Retinal pigment epithelial cell (primary cell): ENCODE data around the gene TTC16.

Experiments used
- DNase-seq: peaks from one replicate; pipeline ENCODE4 v3.0.0-alpha.2; 2010; ENCODE audit warnings: low read depth
- H3K4me3 ChIP-seq: 2 replicates; pipeline ENCODE4 v1.5.1; 2011; ENCODE audit warnings: mild to moderate bottlenecking, low read length, control low read depth, moderate library complexity
- TF ChIP-seq, protein P1 (sequence below): conservative IDR thresholded peaks from 2 replicates; pipeline ENCODE4 v1.5.1; 2011; ENCODE audit warnings: low read depth, low read length, control low read depth, inconsistent platforms

TTC16 gene

GRCh38 chr9:127706836-127707241, 9.0 kb upstream of the TTC16 start, which contains the start of gene CFAP157:
Gene CFAP157, plus strand, starts transcription at chr9:127706988. Its CDS starts 44 bp downstream, at chr9:127707032.
- TF ChIP-seq, protein P1, sequence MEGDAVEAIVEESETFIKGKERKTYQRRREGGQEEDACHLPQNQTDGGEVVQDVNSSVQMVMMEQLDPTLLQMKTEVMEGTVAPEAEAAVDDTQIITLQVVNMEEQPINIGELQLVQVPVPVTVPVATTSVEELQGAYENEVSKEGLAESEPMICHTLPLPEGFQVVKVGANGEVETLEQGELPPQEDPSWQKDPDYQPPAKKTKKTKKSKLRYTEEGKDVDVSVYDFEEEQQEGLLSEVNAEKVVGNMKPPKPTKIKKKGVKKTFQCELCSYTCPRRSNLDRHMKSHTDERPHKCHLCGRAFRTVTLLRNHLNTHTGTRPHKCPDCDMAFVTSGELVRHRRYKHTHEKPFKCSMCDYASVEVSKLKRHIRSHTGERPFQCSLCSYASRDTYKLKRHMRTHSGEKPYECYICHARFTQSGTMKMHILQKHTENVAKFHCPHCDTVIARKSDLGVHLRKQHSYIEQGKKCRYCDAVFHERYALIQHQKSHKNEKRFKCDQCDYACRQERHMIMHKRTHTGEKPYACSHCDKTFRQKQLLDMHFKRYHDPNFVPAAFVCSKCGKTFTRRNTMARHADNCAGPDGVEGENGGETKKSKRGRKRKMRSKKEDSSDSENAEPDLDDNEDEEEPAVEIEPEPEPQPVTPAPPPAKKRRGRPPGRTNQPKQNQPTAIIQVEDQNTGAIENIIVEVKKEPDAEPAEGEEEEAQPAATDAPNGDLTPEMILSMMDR, result no peak
- DNase-seq, result no peak
- H3K4me3 ChIP-seq, result no peak within 1 kb of the TSS

DNA sequence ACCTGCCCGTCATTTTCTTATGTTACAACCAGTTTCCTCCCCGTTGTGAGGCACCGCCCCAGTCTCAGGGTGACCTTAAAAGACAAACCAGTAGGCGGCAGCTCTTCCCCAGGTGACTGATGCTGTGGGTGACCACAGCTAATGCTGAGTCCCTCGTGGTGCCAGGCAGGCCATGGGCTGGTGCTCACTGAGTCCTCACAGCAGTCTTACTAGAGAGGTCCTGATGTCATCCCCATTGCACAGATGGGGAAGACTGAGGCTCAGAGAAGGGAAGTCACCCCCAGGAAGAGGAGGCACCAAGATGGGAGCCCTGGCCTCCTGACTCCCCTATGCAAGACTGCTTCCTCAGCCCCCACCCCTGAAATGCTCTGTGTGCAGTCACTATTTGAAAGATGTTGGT, 8.1 kb upstream of the TTC16 start:
- TF ChIP-seq, protein P1, result no peak
- no peak overlapping the region for H3K4me3 ChIP-seq
- DNase-seq, result no peak

DNA sequence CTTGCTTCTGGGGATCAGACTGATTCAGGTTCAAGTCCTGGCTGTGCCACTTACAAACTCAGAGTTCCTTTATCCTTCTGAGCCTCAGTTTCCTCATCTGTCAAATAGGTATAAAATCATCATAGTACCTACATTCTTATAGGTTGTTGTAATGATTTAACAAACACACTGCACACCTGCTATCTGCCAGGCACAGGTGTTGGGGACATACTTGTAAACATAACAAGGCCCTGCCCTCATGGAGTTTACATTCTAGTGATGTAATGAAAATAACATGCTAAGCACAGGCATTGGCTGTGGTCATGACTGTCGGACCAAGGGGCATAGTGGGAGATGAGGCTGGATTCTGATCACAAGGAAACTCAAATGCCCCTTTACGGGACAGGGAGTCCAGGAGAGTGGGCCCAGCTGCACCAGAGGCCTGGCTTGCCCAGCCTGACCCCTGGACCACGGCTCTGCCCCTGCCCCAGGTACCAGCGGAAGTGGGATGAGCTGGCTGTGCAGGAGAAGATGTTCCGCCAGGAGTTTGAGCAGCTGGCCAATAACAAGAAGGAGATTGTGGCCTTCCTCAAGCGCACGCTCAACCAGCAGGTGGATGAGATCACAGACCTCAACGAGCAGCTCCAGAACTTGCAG, 6.8 kb upstream of the TTC16 start:
- H3K4me3 ChIP-seq, result no peak overlapping the region
- no peak for DNase-seq
- TF ChIP-seq, protein P1, result no peak

DNA sequence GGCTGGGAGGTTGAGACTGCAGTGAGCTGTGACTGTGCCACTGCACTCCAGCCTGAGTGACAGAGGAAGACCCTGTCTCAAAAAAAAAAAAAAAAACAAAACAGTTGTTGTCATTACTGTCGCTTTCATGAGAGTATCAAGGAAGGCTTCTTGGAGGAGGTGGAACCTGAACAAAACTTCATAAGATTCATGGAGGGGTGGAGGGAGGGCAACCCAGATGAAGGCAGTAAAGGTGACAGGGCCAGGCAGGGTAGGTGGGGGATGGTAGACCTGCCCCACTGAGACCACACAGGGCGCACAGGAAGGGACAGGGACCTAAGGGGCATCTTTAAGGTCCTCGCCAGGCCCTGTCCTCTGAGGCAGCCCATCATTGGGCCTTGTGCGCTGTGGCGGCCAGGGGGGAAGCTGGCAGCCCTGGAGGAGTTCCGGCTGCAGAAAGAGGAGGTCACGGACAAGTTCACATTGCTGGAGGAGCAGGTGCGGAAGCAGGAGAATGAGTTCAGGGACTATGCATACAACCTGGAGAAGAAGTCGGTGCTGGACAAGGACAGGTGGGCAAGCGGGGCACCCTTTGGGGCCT, 5.6 kb upstream of the TTC16 start:
- no peak for DNase-seq
- TF ChIP-seq, protein P1, result no peak
- no peak overlapping the region for H3K4me3 ChIP-seq

- TF ChIP-seq, protein P1, result no peak
- no peak overlapping the region for H3K4me3 ChIP-seq
- no peak for DNase-seq
Observed at GRCh38 chr9:127711226-127711701, 4.6 kb upstream of the TTC16 start.

- H3K4me3 ChIP-seq, result no peak overlapping the region
- TF ChIP-seq, protein P1, result no peak
- DNase-seq, result no peak
Observed at GRCh38 chr9:127711831-127712274, 4.0 kb upstream of the TTC16 start.

DNA sequence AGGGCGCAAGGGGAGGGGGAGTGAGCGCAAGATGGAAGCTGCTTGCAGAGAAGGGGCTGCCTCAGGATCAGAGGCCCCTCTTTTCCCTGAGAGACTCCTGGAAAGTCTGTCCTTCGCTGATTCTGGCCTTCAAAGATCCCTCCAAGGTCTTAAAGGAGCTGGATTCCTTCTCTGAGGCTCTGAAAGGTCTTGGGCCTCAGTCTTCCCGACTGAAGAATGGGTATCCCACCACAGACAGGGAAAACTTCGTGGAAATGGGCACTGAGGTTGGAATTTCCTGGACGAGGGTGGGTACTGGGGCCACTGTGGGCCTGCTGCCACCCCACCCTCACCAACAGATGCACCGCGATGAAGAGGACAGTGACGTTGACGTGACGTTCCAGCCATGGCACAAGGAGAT, 3.5 kb upstream of the TTC16 start:
- no peak overlapping the region for H3K4me3 ChIP-seq
- no peak for DNase-seq
- TF ChIP-seq, protein P1, result no peak
